Chondrocyte (in vitro differentiated cells): ENCODE measurements around the gene BCL6B. TPM values are rescaled to one million over a fixed set of nuclear protein-coding genes. Genes with fewer than 3 reads are reported as not detected.
A peak's percentile ranks its signal among the peaks of the same experiment; 100 is the strongest.

Source experiments
- DNase-seq: peaks from one replicate; pipeline ENCODE4 v3.0.0; 2021; ENCODE audit warnings: mixed read lengths, low spot score
- H3K27ac Mint-ChIP-seq: one replicate; pipeline ENCODE4 v1.8.0; 2021; ENCODE audit warnings: mild to moderate bottlenecking, moderate library complexity, mixed read lengths; ENCODE audit not compliant: unreplicated experiment
- H3K27me3 Mint-ChIP-seq: 2 replicates; pipeline ENCODE4 v1.8.0; 2021; ENCODE audit warnings: low read depth, mixed read lengths
- H3K36me3 Mint-ChIP-seq: 2 replicates; pipeline ENCODE4 v1.8.0; 2021; ENCODE audit warnings: low read depth, mixed read lengths
- H3K4me1 Mint-ChIP-seq: 2 replicates; pipeline ENCODE4 v1.8.0; 2021; ENCODE audit warnings: low read depth, mild to moderate bottlenecking, mixed read lengths
- H3K4me3 Mint-ChIP-seq: one replicate; pipeline ENCODE4 v1.8.0; 2021; ENCODE audit warnings: mild to moderate bottlenecking, moderate library complexity, mixed read lengths; ENCODE audit not compliant: unreplicated experiment
- H3K9me3 Mint-ChIP-seq: 2 replicates; pipeline ENCODE4 v1.8.0; 2021; ENCODE audit warnings: low read depth, mixed read lengths
- CTCF ChIP-seq: fragments of 200-600 bp; sonication (generic); IDR thresholded peaks from 2 replicates; pipeline ENCODE4 v1.5.0; 2021; ENCODE audit warnings: antibody characterized with exemption, mild to moderate bottlenecking, moderate library complexity
- total RNA-seq: library from RNA; stranded (reverse); gene quantifications from 3 replicates; pipeline ENCODE4 v1.2.1, GENCODE V29; 2021

Gene BCL6B
- total RNA-seq, 1 donor from 2014 or later, result not detected

GRCh38 chr17:6998855-6999508, 23.9 kb upstream of the BCL6B start:
- TF ChIP-seq CTCF, result no peak

GRCh38 chr17:7001318-7001961, 21.4 kb upstream of the BCL6B start:
- peak; percentile 75 for TF ChIP-seq CTCF
- H3K27ac Mint-ChIP-seq, result no peak overlapping the region
- H3K36me3 Mint-ChIP-seq, result peaks cover 32% of the 10 kb centered on the region
- no peaks in the 10 kb centered on the region for H3K9me3 Mint-ChIP-seq
- H3K4me3 Mint-ChIP-seq, result no peak overlapping the region
- no peaks in the 10 kb centered on the region for H3K27me3 Mint-ChIP-seq
- DNase-seq, result no peak
- H3K4me1 Mint-ChIP-seq, result no peaks in the 10 kb centered on the region

More at GRCh38 chr17:6998855-6999508, 23.9 kb upstream of the BCL6B start:
- Mint-ChIP-seq H3K27me3 (no peaks in the 10 kb centered on the region), H3K4me1 (peaks cover 5% of the 10 kb centered on the region), H3K27ac (no peak overlapping the region), H3K9me3 (no peaks in the 10 kb centered on the region), H3K36me3 (peaks cover 32% of the 10 kb centered on the region), H3K4me3 (no peak overlapping the region)
- no peak for DNase-seq

- Mint-ChIP-seq H3K36me3 (peaks cover 27% of the 10 kb centered on the region), H3K27ac (no peak overlapping the region), H3K4me1 (no peaks in the 10 kb centered on the region), H3K4me3 (no peak overlapping the region), H3K9me3 (no peaks in the 10 kb centered on the region), H3K27me3 (no peaks in the 10 kb centered on the region)
- no peak for DNase-seq
- no peak for TF ChIP-seq CTCF
Observed at GRCh38 chr17:7002288-7003047, 20.4 kb upstream of the BCL6B start.

GRCh38 chr17:7003745-7004144, 19.1 kb upstream of the BCL6B start:
- H3K27ac Mint-ChIP-seq, result no peak overlapping the region
- H3K27me3 Mint-ChIP-seq, result no peaks in the 10 kb centered on the region
- TF ChIP-seq CTCF, result no peak
- H3K4me1 Mint-ChIP-seq, result no peaks in the 10 kb centered on the region
- H3K4me3 Mint-ChIP-seq, result no peak overlapping the region
- no peak for DNase-seq
- no peaks in the 10 kb centered on the region for H3K9me3 Mint-ChIP-seq
- H3K36me3 Mint-ChIP-seq, result peaks cover 18% of the 10 kb centered on the region
